WTC11 (cell line): ENCODE measurements around the gene CD9. TPM values are rescaled to one million over a fixed set of nuclear protein-coding genes. Genes with fewer than 3 reads are reported as not detected.

ENCODE experiments used
- ATAC-seq: fragments of 200-7000 bp; cut with Tn5 transposase; 2 replicates; pipeline ENCODE4 v1.10.0; 2021; ENCODE audit warnings: mild to moderate bottlenecking, moderate library complexity
- CTCF ChIA-PET: fragments of 300-600 bp; sonication (Branson Sonifier 250); formaldehyde crosslinking; loops from one replicate; lab custom pipeline; 2021; ENCODE audit warnings: antibody characterized with exemption; lab: Charles Lee
- POLR2A ChIA-PET: fragments of 350-600 bp; sonication (Branson Sonifier 250); formaldehyde crosslinking; loops from one replicate; lab custom pipeline; 2021; ENCODE audit warnings: antibody characterized with exemption; lab: Charles Lee
- DNase-seq: peaks from one replicate; pipeline ENCODE4 v3.0.0; 2021; ENCODE audit warnings: low spot score
- H3K27ac Mint-ChIP-seq: 2 replicates; pipeline ENCODE4 v1.8.0; 2021; ENCODE audit warnings: mixed read lengths
- H3K27me3 Mint-ChIP-seq: 2 replicates; pipeline ENCODE4 v1.8.0; 2021; ENCODE audit warnings: low read depth, mild to moderate bottlenecking, moderate library complexity, mixed read lengths
- H3K36me3 Mint-ChIP-seq: 2 replicates; pipeline ENCODE4 v1.8.0; 2021; ENCODE audit warnings: mixed read lengths
- H3K4me1 Mint-ChIP-seq: 2 replicates; pipeline ENCODE4 v1.8.0; 2022; ENCODE audit warnings: mixed read lengths
- H3K4me3 Mint-ChIP-seq: 2 replicates; pipeline ENCODE4 v1.8.0; 2021; ENCODE audit warnings: mild to moderate bottlenecking, moderate library complexity, mixed read lengths
- H3K9me3 Mint-ChIP-seq: 2 replicates; pipeline ENCODE4 v1.8.0; 2021; ENCODE audit warnings: mixed read lengths
- ATF6 ChIP-seq: sonication (generic); formaldehyde crosslinking; IDR thresholded peaks from 2 replicates; pipeline ENCODE4 v1.8.1; 2023; ENCODE audit warnings: mild to moderate bottlenecking, missing genetic modification reagents
- E2F4 ChIP-seq: sonication (generic); formaldehyde crosslinking; IDR thresholded peaks from 2 replicates; pipeline ENCODE4 v1.8.1; 2022; ENCODE audit warnings: low read depth, mild to moderate bottlenecking, moderate library complexity, missing genetic modification reagents, borderline replicate concordance
- E2F5 ChIP-seq: sonication (generic); formaldehyde crosslinking; IDR thresholded peaks from 2 replicates; pipeline ENCODE4 v1.8.1; 2022; ENCODE audit warnings: mild to moderate bottlenecking, moderate library complexity, missing genetic modification reagents
- FOXP4 ChIP-seq: sonication (generic); formaldehyde crosslinking; IDR thresholded peaks from 2 replicates; pipeline ENCODE4 v1.8.0; 2022; ENCODE audit warnings: mild to moderate bottlenecking, missing genetic modification reagents
- JAZF1 ChIP-seq: fragments of 250-450 bp; sonication (Bioruptor Pico); IDR thresholded peaks from 2 replicates; pipeline ENCODE4 v1.9.0; 2021; ENCODE audit warnings: moderate library complexity, mild to moderate bottlenecking, inconsistent platforms
- NFATC4 ChIP-seq: fragments of 250-450 bp; sonication (Bioruptor Pico); IDR thresholded peaks from 2 replicates; pipeline ENCODE4 v1.9.0; 2021; ENCODE audit warnings: mild to moderate bottlenecking
- NR2C2 ChIP-seq: sonication (generic); formaldehyde crosslinking; IDR thresholded peaks from 2 replicates; pipeline ENCODE4 v1.8.0; 2022; ENCODE audit warnings: mild to moderate bottlenecking, missing genetic modification reagents
- NR3C1 ChIP-seq: sonication (generic); formaldehyde crosslinking; conservative IDR thresholded peaks from 2 replicates; pipeline ENCODE4 v1.8.1; 2023; ENCODE audit warnings: low read depth, mild to moderate bottlenecking, missing genetic modification reagents
- OVOL2 ChIP-seq: fragments of 250-450 bp; sonication (Bioruptor Pico); IDR thresholded peaks from 2 replicates; pipeline ENCODE4 v1.9.0; 2021; ENCODE audit warnings: mild to moderate bottlenecking, borderline replicate concordance
- PRRX2 ChIP-seq: fragments of 250-450 bp; sonication (Bioruptor Pico); IDR thresholded peaks from 2 replicates; pipeline ENCODE4 v1.8.0; 2021; ENCODE audit warnings: mild to moderate bottlenecking
- SMAD3 ChIP-seq: sonication (generic); formaldehyde crosslinking; IDR thresholded peaks from 2 replicates; pipeline ENCODE4 v1.8.0; 2022; ENCODE audit warnings: missing genetic modification reagents, mild to moderate bottlenecking, borderline replicate concordance
- TP53 ChIP-seq: sonication (generic); formaldehyde crosslinking; IDR thresholded peaks from 2 replicates; pipeline ENCODE4 v1.8.1; 2023; ENCODE audit warnings: mild to moderate bottlenecking, missing genetic modification reagents
- USF2 ChIP-seq: sonication (generic); formaldehyde crosslinking; IDR thresholded peaks from 2 replicates; pipeline ENCODE4 v1.8.1; 2023; ENCODE audit warnings: mild to moderate bottlenecking, missing genetic modification reagents, moderate library complexity
- ZNF121 ChIP-seq: sonication (generic); formaldehyde crosslinking; IDR thresholded peaks from 2 replicates; pipeline ENCODE4 v1.8.0; 2023; ENCODE audit warnings: missing genetic modification reagents
- ZNF219 ChIP-seq: sonication (generic); formaldehyde crosslinking; IDR thresholded peaks from 2 replicates; pipeline ENCODE4 v1.8.0; 2023; ENCODE audit warnings: missing genetic modification reagents, mild to moderate bottlenecking, borderline replicate concordance
- ZNF317 ChIP-seq: sonication (generic); formaldehyde crosslinking; IDR thresholded peaks from 2 replicates; pipeline ENCODE4 v1.8.1; 2023; ENCODE audit warnings: low read depth, mild to moderate bottlenecking, moderate library complexity, missing genetic modification reagents, borderline replicate concordance
- ZNF416 ChIP-seq: fragments of 250-450 bp; sonication (Bioruptor Pico); IDR thresholded peaks from 2 replicates; pipeline ENCODE4 v1.9.0; 2021; ENCODE audit warnings: mild to moderate bottlenecking, inconsistent platforms
- total RNA-seq: library from RNA; stranded (reverse); gene quantifications from 3 replicates; pipeline ENCODE4 v1.2.3, GENCODE V29; 2021
- TF ChIP-seq, protein P1 (sequence below): sonication (generic); formaldehyde crosslinking; IDR thresholded peaks from 2 replicates; pipeline ENCODE4 v1.8.1; 2022; ENCODE audit warnings: mild to moderate bottlenecking, missing genetic modification reagents, moderate library complexity, borderline replicate concordance
- TF ChIP-seq, protein P2 (sequence below): sonication (generic); formaldehyde crosslinking; conservative IDR thresholded peaks from 2 replicates; pipeline ENCODE4 v1.8.1; 2023; ENCODE audit warnings: mild to moderate bottlenecking, low read depth, missing genetic modification reagents, moderate library complexity
- TF ChIP-seq, protein P3 (sequence below): sonication (generic); formaldehyde crosslinking; IDR thresholded peaks from 2 replicates; pipeline ENCODE4 v1.8.1; 2022; ENCODE audit warnings: missing genetic modification reagents, borderline replicate concordance

The CD9 gene
- total RNA-seq, 1 experiment from 2014 or later, result 260 TPM

GRCh38 chr12:6253278-6253677, 53.1 kb downstream of the CD9 start:
- ChIA-PET CTCF (no interaction called here), POLR2A (no interaction called here)
- H3K36me3 Mint-ChIP-seq, result no peaks in the 10 kb centered on the region
- peaks cover 8% of the 10 kb centered on the region for H3K27me3 Mint-ChIP-seq
- no peak overlapping the region for H3K27ac Mint-ChIP-seq
- H3K4me3 Mint-ChIP-seq, result no peak overlapping the region
- ATAC-seq (no peak), DNase-seq (no peak)
- peaks cover 5% of the 10 kb centered on the region for H3K9me3 Mint-ChIP-seq
- H3K4me1 Mint-ChIP-seq, result 0 out of 2 replicates have a peak, but pooled peaks cover 3% of the 10 kb centered on the region
- TF ChIP-seq ATF6 (CRISPR knock-in tag), result no peak
- TF ChIP-seq ZNF121 (CRISPR knock-in tag), result no peak

DNA sequence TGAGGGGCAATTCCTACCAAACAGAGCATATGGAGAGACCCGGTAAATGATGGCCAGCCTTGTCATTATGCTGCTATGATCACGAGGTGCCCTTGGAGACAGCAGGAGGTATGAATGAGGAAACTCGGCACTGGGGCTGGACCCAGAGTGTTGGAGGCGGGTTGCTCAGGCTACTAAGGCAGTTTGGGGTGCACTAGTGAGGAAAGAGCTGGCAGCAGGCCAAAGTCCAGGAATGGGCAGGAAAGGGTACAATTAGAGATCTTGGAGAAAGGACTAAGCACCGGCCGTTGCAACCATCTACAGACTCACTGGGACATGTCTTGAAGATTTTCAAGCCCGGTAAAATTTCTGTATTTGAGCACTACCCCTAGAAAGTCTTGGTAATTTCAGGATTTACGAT, 54.3 kb downstream of the CD9 start:
- CTCF ChIA-PET, result interaction anchor here (0.6 kb wide), 1 partner anchor 24 kb away, joined by 4 read pairs; no protein-coding TSS in a partner anchor
- TF ChIP-seq SMAD3 (CRISPR knock-in tag) (no peak), NR2C2 (CRISPR knock-in tag) (no peak)
- H3K4me1 Mint-ChIP-seq, result 0 out of 2 replicates have a peak, but pooled peaks cover 3% of the 10 kb centered on the region
- H3K27ac Mint-ChIP-seq, result no peak overlapping the region
- H3K4me3 Mint-ChIP-seq, result no peak overlapping the region
- H3K36me3 Mint-ChIP-seq, result no peaks in the 10 kb centered on the region
- POLR2A ChIA-PET, result no interaction called here
- peaks cover 14% of the 10 kb centered on the region for H3K9me3 Mint-ChIP-seq
- peaks cover 11% of the 10 kb centered on the region for H3K27me3 Mint-ChIP-seq
- ATAC-seq (no peak), DNase-seq (no peak)

DNA sequence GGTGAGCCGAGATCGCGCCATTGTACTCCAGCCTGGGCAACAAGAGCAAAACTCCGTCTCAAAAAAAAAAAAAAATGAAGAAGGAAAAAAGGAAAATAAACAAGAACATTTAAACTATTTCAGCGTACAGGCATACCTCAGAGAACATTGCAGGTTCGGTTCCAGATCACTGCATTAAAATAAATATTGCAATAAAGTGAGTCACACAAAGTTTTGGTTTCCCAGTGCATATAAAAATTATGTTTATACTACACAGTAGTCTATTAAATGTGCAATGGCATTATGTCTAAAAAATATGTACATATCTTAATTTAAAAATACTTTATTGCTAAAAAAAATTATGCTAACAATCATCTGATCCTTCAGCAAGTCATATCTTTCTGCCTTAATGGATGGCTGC, 56.8 kb downstream of the CD9 start:
- Mint-ChIP-seq H3K27me3 (peaks cover 8% of the 10 kb centered on the region; the same call in 1 of the 2 replicates), H3K27ac (no peak overlapping the region), H3K4me1 (no peaks in the 10 kb centered on the region)
- no peak for ATAC-seq
- TF ChIP-seq PRRX2, result no peak
- no peak for TF ChIP-seq NR3C1 (CRISPR knock-in tag)
- no peak for TF ChIP-seq OVOL2 (CRISPR knock-in tag)
- no peak for TF ChIP-seq E2F5 (CRISPR knock-in tag)
- TF ChIP-seq, protein P1, sequence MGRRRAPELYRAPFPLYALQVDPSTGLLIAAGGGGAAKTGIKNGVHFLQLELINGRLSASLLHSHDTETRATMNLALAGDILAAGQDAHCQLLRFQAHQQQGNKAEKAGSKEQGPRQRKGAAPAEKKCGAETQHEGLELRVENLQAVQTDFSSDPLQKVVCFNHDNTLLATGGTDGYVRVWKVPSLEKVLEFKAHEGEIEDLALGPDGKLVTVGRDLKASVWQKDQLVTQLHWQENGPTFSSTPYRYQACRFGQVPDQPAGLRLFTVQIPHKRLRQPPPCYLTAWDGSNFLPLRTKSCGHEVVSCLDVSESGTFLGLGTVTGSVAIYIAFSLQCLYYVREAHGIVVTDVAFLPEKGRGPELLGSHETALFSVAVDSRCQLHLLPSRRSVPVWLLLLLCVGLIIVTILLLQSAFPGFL (CRISPR knock-in tag), result no peak
- TF ChIP-seq ZNF219 (CRISPR knock-in tag), result no peak
- no peak for TF ChIP-seq NFATC4 (CRISPR knock-in tag)
- no peak for TF ChIP-seq ZNF317 (CRISPR knock-in tag)
- TF ChIP-seq, protein P2, sequence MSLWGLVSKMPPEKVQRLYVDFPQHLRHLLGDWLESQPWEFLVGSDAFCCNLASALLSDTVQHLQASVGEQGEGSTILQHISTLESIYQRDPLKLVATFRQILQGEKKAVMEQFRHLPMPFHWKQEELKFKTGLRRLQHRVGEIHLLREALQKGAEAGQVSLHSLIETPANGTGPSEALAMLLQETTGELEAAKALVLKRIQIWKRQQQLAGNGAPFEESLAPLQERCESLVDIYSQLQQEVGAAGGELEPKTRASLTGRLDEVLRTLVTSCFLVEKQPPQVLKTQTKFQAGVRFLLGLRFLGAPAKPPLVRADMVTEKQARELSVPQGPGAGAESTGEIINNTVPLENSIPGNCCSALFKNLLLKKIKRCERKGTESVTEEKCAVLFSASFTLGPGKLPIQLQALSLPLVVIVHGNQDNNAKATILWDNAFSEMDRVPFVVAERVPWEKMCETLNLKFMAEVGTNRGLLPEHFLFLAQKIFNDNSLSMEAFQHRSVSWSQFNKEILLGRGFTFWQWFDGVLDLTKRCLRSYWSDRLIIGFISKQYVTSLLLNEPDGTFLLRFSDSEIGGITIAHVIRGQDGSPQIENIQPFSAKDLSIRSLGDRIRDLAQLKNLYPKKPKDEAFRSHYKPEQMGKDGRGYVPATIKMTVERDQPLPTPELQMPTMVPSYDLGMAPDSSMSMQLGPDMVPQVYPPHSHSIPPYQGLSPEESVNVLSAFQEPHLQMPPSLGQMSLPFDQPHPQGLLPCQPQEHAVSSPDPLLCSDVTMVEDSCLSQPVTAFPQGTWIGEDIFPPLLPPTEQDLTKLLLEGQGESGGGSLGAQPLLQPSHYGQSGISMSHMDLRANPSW (CRISPR knock-in tag), result no peak
- TF ChIP-seq E2F4 (CRISPR knock-in tag), result no peak
- no peak for TF ChIP-seq USF2
- no peak for TF ChIP-seq TP53 (CRISPR knock-in tag)
- TF ChIP-seq, protein P3, sequence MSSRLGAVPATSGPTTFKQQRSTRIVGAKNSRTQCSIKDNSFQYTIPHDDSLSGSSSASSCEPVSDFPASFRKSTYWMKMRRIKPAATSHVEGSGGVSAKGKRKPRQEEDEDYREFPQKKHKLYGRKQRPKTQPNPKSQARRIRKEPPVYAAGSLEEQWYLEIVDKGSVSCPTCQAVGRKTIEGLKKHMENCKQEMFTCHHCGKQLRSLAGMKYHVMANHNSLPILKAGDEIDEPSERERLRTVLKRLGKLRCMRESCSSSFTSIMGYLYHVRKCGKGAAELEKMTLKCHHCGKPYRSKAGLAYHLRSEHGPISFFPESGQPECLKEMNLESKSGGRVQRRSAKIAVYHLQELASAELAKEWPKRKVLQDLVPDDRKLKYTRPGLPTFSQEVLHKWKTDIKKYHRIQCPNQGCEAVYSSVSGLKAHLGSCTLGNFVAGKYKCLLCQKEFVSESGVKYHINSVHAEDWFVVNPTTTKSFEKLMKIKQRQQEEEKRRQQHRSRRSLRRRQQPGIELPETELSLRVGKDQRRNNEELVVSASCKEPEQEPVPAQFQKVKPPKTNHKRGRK (CRISPR knock-in tag), result no peak
- no peak for TF ChIP-seq JAZF1 (CRISPR knock-in tag)
- TF ChIP-seq ZNF416 (CRISPR knock-in tag), result no peak
- no peak for TF ChIP-seq FOXP4 (CRISPR knock-in tag)
- TF ChIP-seq, all 79 proteins: peak for 0
- no peak for DNase-seq
- ChIA-PET CTCF (no interaction called here), POLR2A (no interaction called here)
- no peak overlapping the region for H3K4me3 Mint-ChIP-seq
- peaks cover 17% of the 10 kb centered on the region for H3K9me3 Mint-ChIP-seq
- H3K36me3 Mint-ChIP-seq, result no peaks in the 10 kb centered on the region
